GM21423 (cell line): ENCODE results near the gene CARMIL1.

Source experiments
- ATAC-seq: cut with Tn5 transposase; IDR thresholded peaks from one replicate; pipeline ENCODE4 v1.9.1; 2021; ENCODE audit warnings: mild to moderate bottlenecking, moderate library complexity; ENCODE audit not compliant: unreplicated experiment

The CARMIL1 gene

GRCh38 chr6:25497383-25498040 is 218.3 kb downstream of the CARMIL1 start:
- ATAC-seq = no peak

- no peak for ATAC-seq
Measured at GRCh38 chr6:25498505-25498904, 219.3 kb downstream of the CARMIL1 start.

GRCh38 chr6:25499615-25500235 is 220.6 kb downstream of the CARMIL1 start:
- ATAC-seq = no peak

GRCh38 chr6:25503686-25504085 is 224.5 kb downstream of the CARMIL1 start:
- ATAC-seq = no peak

- no peak for ATAC-seq
Measured at GRCh38 chr6:25504661-25505060, 225.5 kb downstream of the CARMIL1 start.

GRCh38 chr6:25506020-25506419 is 226.8 kb downstream of the CARMIL1 start:
- no peak for ATAC-seq

GRCh38 chr6:25508051-25508450 is 228.9 kb downstream of the CARMIL1 start:
- ATAC-seq = no peak

GRCh38 chr6:25511376-25511775 is 232.2 kb downstream of the CARMIL1 start:
- ATAC-seq = no peak

GRCh38 chr6:25512560-25512959 is 233.4 kb downstream of the CARMIL1 start:
- no peak for ATAC-seq

GRCh38 chr6:25519856-25520255 is 240.7 kb downstream of the CARMIL1 start:
- ATAC-seq = no peak

- ATAC-seq = no peak
Measured at GRCh38 chr6:25524542-25524941, 245.4 kb downstream of the CARMIL1 start.

GRCh38 chr6:25525078-25525477 is 245.9 kb downstream of the CARMIL1 start:
- ATAC-seq = no peak

GRCh38 chr6:25534942-25535631 is 255.9 kb downstream of the CARMIL1 start:
- ATAC-seq = no peak

GRCh38 chr6:25535632-25536225 is 256.6 kb downstream of the CARMIL1 start:
- no peak for ATAC-seq

- no peak for ATAC-seq
Measured at GRCh38 chr6:25536781-25537180, 257.6 kb downstream of the CARMIL1 start.

- ATAC-seq = no peak
Measured at GRCh38 chr6:25537349-25538018, 258.3 kb downstream of the CARMIL1 start.

GRCh38 chr6:25541228-25541627 is 262.1 kb downstream of the CARMIL1 start:
- ATAC-seq = no peak

GRCh38 chr6:25542984-25543910 is 264.1 kb downstream of the CARMIL1 start:
- no peak for ATAC-seq

- no peak for ATAC-seq
Measured at GRCh38 chr6:25544833-25545232, 265.7 kb downstream of the CARMIL1 start.

GRCh38 chr6:25547797-25548196 is 268.6 kb downstream of the CARMIL1 start:
- no peak for ATAC-seq
